CD4-positive, alpha-beta T cell treated with Interleukin-6 for 4 hours (primary cell): ENCODE measurements around the gene HSP90AB1.

Experiments
- DNase-seq: peaks from one replicate; pipeline ENCODE4 v3.0.0-alpha.2; 2020; ENCODE audit warnings: mixed read lengths

HSP90AB1 gene

GRCh38 chr6:44246663-44247337, at the start of gene HSP90AB1:
HSP90AB1 (plus strand) TSS chr6:44247101; CDS start chr6:44248630, 1,529 bp downstream.
- peak; percentile 96 for DNase-seq

GRCh38 chr6:44198684-44199083, 48.2 kb upstream of the HSP90AB1 start:
- DNase-seq, result no peak

- no peak for DNase-seq
Observed at GRCh38 chr6:44199883-44200282, 47.0 kb upstream of the HSP90AB1 start.

- DNase-seq, result no peak
Observed at GRCh38 chr6:44201200-44201599, 45.7 kb upstream of the HSP90AB1 start.

GRCh38 chr6:44201638-44202303, 45.1 kb upstream of the HSP90AB1 start:
- DNase-seq, result no peak

- DNase-seq, result no peak
Observed at GRCh38 chr6:44202332-44202971, 44.4 kb upstream of the HSP90AB1 start.

GRCh38 chr6:44202972-44203750, 43.7 kb upstream of the HSP90AB1 start:
- no peak for DNase-seq

- DNase-seq, result no peak
Observed at GRCh38 chr6:44203955-44204354, 42.9 kb upstream of the HSP90AB1 start.

- no peak for DNase-seq
Observed at GRCh38 chr6:44207966-44208365, 38.9 kb upstream of the HSP90AB1 start.

GRCh38 chr6:44211284-44211683, 35.6 kb upstream of the HSP90AB1 start:
- DNase-seq, result no peak

- no peak for DNase-seq
Observed at GRCh38 chr6:44214307-44214706, 32.6 kb upstream of the HSP90AB1 start.

- no peak for DNase-seq
Observed at GRCh38 chr6:44216677-44217331, 30.1 kb upstream of the HSP90AB1 start, which contains the start of gene MYMX. MYMX (plus strand) TSS chr6:44216926; CDS start chr6:44217472, 546 bp downstream.

GRCh38 chr6:44217332-44218143, 29.4 kb upstream of the HSP90AB1 start:
- DNase-seq, result no peak

- peak; percentile 12 for DNase-seq
Observed at GRCh38 chr6:44219053-44219814, 27.7 kb upstream of the HSP90AB1 start.

GRCh38 chr6:44219815-44220784, 26.8 kb upstream of the HSP90AB1 start:
- no peak for DNase-seq

GRCh38 chr6:44220913-44221290, 26.0 kb upstream of the HSP90AB1 start:
- no peak for DNase-seq

GRCh38 chr6:44221291-44221960, 25.5 kb upstream of the HSP90AB1 start:
- peak; percentile 81 for DNase-seq

- DNase-seq, result no peak
Observed at GRCh38 chr6:44221961-44222335, 25.0 kb upstream of the HSP90AB1 start.
